DMS53 treated with DMSO at 0.1 percent for 48 hours (cell line): ENCODE results near the gene MPC1.
"Not testable (repeated sequence)": the region's sequence is repeated elsewhere in the genome, so short reads cannot be mapped to it uniquely, and the experiment has no call there.

ENCODE experiments used
- DNase-seq: peaks from one replicate; lab custom pipeline; 2025; ENCODE audit not compliant: unreplicated experiment; lab: John Stamatoyannopoulos, UW

Gene MPC1

DNA sequence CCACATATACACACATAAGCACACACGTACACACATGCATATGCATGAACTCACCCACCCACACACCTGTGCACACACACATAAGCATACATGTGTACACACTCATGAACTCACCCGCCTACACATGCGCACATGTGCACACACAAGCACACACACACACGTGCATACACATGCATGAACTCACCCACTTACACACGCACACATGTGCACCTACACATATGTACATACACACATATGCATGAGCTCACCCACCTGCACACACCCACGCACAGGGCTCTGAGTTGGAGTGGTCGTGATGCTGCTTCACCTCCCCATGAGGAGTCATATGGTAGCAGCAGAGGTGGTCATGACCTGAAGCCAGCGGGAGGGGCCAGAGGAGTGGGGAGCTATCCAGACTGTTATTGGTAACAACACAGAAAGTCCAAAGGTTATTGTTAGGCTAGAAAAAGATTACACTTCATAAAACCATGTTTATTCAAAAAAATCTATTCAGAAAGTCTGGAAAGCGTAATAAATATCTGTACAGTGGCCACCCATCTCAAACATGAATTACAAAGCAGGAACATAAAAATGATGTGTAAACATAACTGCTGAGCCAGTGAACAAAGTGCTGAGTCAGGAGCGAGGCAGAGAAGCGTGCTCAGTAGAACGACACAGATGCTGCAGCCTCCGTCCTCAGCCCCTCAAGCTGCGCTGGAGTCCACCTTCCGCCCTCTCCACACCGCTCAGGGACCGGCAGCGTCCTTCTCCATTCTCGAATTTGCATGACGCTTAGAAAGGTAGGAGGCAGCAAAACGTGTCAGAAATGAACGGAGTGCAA lies 26.4 kb upstream of the MPC1 start:
- no peak for DNase-seq

DNA sequence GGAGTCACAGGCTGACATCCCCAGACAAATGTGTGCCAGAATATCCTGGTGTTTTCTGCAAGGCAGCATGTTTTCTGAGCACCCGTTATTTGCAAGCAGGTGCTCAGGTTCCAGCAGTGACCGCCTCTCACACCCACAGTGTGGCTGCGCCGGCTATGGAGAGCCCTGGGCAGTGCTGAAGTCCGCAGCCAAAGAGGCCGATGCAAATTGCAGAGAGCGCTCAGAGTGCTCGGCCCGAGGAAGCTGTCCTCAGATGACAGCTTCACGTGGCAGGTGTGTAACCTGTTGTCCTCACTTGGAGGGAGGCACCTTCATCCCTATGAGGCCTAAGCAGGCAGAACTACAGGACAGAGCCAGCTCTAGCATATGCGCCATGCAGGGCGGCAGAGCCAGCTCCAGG lies 23.5 kb upstream of the MPC1 start:
- DNase-seq: no peak

DNA sequence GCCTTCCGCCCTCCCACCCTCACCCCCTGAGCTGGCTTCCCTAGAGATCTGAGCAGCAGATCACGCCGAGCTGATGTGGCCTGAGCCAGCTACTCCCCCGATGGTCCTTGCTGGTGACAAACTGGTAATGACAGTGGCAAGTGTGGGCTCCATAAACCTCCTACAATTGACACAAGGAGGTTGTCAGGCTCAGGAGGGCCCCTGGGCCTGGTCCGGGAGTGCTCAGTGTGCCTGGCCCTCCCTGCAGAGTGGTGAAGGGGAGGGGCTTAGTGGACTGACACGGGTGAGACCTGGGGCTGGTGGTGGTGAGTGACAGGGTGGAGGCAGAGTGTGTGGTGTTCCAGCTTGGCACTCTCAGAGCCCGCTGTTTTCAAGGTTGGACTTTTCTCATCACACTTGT lies 22.6 kb upstream of the MPC1 start:
- no peak for DNase-seq

DNA sequence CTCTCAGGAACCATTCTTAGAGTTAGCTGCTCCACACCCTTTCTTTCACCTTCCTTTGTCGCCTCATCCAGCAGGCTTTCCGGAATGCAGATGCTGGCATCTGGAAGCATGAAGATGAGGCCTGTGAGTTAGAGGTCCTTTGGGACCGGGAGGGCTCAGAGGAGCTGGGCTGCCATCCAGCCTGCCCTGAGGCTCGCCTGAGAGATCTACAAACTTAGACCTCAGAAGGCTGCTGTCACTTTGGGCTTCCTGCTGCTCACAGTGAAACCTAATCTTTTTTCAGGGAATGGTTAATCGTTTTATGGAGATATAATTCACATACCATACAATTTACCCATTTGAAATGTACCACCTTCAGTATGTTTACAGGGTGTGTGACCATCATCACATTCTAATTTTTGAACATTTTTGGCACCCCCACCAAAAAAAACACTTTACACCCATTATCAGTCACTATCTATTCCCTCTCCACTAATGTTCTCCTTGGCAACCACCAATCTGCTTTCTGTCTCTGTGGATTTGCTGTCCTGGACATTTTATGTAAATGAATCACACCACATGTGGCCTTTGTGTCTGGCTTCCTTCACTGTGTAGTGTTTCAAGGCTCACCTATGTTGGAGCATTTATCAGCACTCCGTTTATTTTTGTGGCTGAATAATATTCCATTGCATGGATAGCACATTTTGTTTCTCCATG lies 20.0 kb upstream of the MPC1 start:
- no peak for DNase-seq

DNA sequence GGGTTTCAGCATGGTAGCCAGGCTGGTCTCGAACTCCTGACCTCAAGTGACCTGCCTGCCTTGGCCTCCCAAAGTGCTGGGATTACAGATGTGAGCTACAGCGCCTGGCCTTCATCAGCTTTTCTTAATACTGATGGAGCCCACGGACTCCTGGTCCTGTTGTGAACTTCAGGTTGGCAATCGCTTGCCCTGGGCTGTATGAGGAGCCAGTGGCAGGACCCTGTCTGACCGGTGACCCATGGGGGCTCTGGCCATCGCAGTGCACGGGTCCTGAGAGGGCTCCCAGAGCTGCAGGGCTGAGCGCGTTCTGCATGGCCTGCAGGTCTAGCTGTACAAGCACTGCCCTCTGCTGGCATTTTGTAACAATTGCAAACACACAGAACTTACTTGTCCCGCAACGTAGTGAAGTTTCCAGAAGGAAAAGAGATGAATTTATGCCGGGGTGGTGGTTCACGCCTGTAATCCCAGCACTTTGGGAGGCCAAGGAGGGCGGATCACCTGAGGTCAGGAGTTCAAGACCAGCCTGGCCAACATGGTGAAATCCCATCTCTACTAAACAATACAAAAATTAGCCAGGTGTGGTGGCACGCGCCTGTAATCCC lies 18.0 kb upstream of the MPC1 start:
- DNase-seq: peak; percentile 41

DNA sequence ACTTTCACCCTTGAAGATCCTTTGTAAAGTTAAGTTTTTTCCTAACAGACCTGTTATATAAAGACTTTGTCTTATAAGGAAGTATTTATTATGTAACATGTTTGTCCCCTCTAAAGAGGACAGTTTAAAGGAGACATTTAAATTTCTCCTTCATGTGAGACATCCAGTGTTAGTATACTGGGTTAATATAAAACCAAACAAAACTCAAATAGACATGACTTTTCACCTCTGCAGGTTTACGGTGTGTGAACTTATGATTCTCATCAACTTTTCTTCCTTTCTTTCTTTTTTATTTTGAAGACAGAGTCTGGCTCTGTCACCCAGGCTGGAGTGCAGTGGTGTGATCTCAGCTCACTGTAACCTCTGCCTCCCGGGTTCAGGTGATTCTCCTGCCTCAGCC lies 17.4 kb upstream of the MPC1 start:
- no peak for DNase-seq

DNA sequence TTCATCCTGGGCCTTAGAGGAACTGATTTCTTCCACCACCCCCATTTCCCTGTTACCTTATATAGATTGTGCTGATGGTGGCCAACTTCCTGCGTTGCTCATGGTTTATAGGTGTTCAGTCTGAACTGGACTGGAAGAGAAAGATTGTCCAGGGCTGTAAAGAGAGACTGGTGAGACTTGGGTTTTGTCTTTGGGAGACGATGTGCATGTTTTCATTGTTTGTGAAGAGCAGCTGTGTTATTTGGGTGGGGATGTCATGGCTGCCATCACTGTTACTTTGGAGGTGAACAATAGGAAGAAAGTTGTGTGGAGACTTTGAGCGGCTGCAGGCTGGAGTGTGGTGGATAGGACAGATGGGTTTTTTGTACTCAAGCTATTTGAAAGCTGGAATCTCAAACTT lies 15.6 kb upstream of the MPC1 start:
- no peak for DNase-seq

DNA sequence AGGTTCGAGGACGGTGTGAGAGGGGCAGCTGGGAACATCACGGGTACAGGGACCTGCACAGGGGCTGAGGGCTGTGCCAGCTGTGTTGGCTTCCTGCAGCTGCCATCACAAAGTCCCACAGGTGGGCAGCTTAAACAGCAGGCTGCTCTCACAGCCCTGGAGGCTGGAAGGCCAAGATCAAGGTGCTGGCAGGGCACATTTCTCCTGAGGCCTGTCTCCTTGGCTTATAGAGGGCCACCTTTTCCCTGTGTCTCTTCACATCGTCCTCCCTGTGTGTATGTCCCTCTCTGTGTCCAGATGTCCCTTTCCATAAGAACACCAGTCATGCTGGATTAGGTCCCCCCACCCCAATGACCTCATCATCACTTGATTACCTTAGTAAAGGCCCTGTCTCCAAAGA lies 15.1 kb upstream of the MPC1 start:
- no peak for DNase-seq

DNA sequence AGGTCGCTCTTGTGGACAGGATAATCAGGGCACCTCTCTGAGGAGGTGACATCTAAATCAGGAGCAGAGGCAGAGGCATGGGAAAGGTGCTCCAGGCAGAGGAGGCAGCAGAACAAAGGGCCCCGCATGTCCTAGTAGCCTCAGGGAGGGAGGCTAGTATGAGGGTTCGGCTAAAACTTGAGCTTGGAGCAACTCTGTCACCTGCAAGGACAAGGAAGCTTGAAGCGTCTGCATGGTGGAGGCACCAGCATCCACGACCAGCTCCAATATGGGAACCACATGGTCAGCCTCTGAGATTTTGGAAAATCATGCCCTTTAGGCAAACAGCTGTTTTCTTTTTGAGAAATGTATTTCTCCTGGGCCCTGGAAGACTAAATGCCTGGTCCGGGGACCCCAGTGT lies 13.0 kb upstream of the MPC1 start:
- DNase-seq: no peak

DNA sequence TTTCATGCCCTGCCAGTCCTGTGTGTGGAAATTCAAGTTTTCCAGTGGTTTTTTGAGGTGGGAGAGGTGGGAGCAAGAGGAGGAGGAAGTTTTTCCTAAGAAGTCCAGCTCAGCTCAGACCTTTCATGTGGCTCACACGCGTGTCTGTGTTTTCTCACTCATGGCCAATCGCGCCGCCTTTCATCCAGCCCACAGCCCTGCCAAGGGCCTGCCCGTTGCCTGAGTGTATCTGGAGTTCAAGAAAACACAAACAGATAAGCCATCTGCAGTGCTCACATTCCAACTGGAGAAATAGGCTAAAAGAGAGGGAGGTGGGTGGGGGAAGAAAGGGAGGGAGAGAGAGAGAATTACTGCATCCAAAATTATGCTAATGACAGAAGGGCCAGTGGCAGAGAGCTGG lies 12.6 kb upstream of the MPC1 start:
- no peak for DNase-seq

DNA sequence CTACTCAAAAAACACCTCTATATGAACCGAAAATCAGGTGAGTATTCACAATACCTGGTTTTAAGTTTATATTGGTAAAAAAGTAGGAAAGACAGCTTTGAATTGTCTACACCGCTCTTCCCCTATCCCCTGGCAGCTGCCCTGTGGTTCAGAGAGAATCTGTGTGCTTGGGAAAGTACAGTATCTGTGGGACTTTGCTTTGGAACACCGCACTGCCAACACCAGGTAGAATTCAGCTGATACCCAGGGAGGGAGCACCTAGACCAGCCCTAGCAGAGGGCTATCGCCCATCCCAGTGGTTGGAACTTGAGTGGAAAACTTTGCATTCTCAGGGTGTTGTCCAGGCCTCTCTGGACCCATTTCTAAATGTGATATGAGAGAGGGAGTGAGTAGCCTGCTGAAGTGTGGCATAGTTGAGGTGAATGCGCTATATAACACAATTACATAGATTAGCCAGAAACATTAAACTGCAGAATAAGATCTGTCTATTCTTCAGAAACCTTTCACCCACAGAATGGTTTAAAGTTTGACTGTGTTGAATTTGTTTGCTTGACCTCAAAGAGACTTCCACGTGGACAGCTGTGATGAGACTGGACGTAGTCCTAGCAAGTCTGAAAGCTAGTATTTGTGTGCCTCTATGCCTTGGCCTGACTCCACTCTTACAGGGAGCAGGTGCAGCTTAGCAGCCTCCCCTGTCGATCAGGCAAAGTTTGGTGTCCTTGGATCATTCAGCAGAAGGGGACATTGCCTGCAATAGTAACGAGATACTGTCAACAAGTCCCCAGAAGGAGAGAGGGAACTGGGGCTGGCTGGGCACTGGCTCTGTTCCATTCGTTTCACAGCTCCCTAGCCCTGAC lies 11.5 kb upstream of the MPC1 start:
- no peak for DNase-seq

DNA sequence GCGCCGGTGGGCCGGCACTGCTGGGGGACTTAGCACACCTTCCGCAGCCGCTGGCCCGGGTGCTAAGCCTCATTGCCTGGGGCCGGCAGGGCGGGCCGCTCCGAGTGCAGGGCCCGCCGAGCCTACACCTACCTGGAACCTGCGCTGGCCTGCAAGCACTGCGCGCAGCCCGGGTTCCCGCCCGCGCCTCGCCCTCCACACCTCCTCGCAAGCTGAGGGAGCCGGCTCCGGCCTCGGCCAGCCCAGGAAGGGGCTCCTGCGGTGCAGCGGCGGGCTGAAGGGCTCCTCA lies 10.7 kb upstream of the MPC1 start:
- no peak for DNase-seq

DNA sequence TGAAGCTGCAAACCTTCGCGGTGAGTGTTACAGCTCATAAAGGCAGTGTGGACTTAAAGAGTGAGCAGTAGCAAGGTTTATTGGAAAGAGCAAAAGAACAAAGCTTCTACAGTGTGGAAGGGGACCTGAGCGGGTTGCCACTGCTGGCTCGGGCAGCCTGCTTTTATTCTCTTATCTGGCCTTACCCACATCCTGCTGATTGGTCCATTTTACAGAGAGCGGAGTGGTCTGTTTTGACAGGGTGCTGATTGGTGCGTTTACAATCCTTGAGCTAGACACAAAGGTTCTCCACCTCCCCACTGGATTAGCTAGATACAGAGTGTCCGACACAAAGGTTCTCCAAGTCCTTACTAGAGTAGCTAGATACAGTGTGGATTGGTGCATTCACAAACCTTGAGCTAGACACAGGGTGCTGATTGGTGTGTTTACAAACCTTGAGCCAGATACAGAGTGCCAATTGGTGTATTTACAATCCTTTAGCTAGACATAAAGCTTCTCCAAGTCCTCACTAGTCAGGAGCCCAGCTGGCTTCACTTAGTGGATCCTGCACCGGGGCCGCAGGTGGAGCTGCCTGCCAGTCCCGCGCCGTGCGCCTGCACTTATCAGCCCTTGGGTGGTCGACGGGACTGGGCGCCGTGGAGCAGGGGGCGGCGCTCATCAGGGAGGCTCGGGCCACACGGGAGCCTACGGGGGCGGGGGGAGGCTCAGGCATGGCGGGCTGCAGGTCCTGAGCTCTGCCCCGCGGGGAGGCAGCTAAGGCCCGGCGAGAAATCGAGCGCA lies 10.2 kb upstream of the MPC1 start:
- DNase-seq: not testable (repeated sequence)

DNA sequence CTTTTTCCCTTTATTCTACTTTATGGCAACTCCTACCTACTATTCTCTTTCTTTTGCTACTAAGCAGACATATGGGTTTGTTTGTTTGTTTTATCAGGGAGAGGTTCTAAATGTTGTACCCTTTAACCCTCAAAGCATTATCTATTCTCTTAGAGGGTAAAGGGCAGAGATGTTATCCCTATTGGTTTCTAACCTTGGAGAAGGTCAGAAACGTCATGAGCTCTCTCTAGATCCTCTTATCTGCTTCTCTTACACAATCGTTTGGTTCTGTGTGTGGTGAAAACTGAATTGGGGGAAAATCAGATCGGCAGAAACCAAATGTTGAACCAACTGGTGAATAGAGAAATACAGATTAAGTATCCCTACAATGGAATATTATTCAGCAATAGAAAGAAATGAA lies 6.4 kb upstream of the MPC1 start:
- DNase-seq: no peak

DNA sequence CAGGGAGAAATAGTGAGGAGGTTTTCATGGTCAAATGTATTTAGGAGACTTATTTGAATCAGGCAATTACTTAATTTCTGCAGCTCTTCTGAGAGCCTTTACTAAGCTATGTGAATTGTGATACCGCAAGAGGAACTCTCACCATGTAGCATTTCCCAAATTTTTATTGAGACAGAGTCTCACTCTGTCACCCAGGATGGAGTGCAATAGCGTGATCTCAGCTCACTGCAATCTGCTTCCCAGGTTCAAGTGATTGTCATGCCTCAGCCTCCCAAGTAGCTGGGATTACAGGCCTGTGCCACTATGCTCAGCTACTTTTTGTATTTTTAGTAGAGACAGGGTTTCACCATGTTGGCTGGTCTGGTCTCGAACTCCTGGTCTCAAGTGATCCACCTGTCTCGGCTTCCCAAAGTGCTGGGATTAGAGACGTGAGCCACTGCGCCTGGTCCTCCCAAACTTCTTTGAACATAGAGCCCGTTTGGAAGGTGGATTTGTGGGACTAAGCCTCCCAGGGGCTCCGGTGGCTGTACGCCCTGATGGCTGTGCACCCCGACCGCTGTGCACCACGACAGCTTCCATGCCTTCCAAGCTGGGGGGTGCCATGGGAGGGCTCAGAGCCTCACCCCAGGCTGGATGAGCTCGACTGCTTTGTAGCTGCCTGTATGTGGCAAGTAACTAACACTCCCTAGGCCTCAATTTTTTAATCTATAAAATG lies 5.7 kb upstream of the MPC1 start:
- DNase-seq: no peak

DNA sequence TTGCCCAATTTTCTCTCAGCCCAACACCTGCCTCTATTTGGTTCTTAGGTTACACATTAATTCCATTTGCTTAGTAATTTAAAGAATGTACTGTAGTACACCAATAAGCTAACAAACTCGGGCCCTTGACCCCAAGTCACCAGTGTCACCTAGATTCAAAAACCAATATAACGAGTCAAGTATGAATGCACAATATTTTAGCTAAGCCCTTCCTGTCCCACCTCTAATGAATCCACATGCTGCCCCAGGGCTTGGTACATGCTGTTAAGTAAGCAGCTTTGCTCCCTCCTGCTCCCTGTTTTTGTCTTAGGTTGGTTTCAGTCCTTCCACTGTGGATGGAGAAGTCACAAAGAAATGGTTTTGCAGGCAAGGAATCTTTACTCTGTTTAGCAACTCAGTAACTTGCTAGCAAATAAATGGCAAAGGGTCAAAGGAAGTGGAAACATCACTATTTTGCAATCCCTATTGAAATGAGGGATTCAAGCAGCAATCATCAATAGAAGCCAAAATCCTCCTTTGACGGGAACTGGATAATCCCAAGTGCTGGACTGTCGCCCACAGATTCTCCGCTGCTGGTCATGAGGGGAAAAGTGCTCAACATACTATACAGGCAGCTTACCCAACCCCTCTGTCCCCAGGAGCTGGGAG lies 5.0 kb upstream of the MPC1 start:
- no peak for DNase-seq

DNA sequence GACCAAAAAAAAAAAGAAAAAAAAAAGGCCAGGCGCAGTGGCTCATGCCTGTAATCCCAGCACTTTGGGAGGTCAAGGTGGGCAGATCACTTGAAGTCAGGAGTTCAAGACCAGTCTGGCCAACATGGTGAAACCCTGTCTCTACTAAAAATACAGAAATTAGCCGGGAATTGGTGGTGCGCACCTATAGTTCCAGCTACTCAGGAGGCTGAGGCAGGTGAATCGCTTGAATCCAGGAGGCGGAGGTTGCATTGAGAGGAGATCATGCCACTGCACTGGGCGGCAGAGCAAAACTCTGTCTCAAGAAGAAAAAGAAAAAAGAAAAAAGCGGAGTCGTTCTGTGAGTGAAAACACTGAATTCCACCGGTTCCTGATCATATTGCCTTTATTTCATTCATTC lies 4.4 kb upstream of the MPC1 start:
- not testable (repeated sequence) for DNase-seq

DNA sequence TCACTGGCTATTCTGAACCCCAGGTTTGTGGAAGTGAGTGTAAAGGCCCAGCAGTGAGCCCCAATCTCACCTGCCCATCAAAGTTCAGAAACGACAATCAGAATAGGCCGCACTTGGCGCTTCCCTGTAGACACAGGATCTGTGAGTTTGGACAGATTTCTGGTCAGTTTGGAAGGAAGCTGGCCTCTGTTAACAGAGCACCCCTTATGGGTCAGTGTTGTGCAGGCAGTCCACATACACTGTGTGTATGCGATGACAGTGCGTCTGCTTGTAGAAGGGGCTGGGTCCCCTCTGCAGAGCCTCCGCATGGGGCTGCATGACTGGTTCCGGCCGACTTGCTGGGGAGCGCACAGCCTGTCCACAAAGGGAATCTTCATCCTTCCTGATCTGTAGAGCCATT lies 3.4 kb upstream of the MPC1 start:
- DNase-seq: no peak

DNA sequence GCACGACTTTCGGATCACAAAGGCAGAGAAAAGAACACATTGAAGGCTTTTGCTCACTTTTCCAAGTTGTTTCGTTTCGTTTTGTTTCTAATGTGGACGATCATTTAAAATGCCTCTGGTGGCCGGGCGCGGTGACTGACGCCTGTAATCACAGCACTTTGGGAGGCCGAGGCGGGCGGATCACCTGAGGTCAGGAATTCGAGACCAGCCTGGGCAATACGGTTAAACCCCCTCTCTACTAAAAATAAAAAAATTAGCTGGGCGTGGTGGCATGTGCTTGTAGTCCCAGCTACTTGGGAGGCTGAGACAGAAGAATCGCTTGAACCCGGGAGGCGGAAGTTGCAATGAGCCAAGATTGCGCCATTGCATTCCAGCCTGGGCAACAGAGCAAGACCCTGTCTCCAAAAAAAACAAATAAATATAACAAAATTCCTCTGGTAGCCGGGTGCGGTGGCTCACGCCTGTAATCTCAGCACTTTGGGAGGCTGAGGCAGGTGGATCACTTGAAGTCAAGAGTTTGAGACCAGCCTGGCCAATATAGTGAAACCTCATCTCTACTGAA lies 1.1 kb upstream of the MPC1 start:
- DNase-seq: peak; percentile 55
